ENCODE measurements around the gene PDE11A.

DNA sequence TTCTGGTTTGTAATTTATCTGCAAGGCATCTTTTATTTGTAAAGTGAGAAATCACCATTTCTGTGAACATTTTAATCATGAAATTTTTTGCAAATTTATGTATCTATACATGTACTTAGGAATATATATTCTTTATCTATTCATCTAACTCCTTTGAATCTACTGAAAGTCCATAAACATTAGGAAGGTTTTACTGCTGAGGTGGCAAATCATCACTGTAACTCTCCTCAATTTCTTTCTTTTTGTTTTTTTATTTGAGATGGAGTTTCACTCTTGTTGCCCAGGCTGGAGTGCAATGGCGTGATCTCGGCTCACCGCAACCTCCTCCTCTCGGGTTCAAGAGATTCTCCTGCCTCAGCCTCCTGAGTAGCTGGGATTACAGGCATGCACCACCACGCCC lies 383.7 kb downstream of the PDE11A start:
- TF ChIP-seq ARNTL (CRISPR knock-in tag; IDR thresholded peaks at IDR 0.05; ENCODE audit: borderline replicate concordance, low read depth): no peak
- no peak for TF ChIP-seq ZFP30 (CRISPR knock-in tag; IDR thresholded peaks at IDR 0.05)
- TF ChIP-seq ZFP3 (CRISPR knock-in tag; IDR thresholded peaks at IDR 0.05): no peak
- TF ChIP-seq ZC3H10 (CRISPR knock-in tag; IDR thresholded peaks at IDR 0.05): no peak
- TF ChIP-seq SNAI2 (CRISPR knock-in tag; IDR thresholded peaks at IDR 0.05): no peak
- TF ChIP-seq TCF4 (CRISPR knock-in tag; IDR thresholded peaks at IDR 0.05; ENCODE audit: borderline replicate concordance): no peak
- TF ChIP-seq, protein P1, sequence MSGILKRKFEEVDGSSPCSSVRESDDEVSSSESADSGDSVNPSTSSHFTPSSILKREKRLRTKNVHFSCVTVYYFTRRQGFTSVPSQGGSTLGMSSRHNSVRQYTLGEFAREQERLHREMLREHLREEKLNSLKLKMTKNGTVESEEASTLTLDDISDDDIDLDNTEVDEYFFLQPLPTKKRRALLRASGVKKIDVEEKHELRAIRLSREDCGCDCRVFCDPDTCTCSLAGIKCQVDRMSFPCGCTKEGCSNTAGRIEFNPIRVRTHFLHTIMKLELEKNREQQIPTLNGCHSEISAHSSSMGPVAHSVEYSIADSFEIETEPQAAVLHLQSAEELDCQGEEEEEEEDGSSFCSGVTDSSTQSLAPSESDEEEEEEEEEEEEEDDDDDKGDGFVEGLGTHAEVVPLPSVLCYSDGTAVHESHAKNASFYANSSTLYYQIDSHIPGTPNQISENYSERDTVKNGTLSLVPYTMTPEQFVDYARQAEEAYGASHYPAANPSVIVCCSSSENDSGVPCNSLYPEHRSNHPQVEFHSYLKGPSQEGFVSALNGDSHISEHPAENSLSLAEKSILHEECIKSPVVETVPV (CRISPR knock-in tag; IDR thresholded peaks at IDR 0.05): no peak
- no peak for TF ChIP-seq POU6F1 (CRISPR knock-in tag; IDR thresholded peaks at IDR 0.05; ENCODE audit: borderline replicate concordance, low read depth)
- TF ChIP-seq PATZ1 (CRISPR knock-in tag; IDR thresholded peaks at IDR 0.05; ENCODE audit: borderline replicate concordance): no peak
- no peak for TF ChIP-seq BACH2 (CRISPR knock-in tag; IDR thresholded peaks at IDR 0.05; ENCODE audit: borderline replicate concordance)
- no peak for TF ChIP-seq CSDC2 (CRISPR knock-in tag; IDR thresholded peaks at IDR 0.05)
